ENCODE data around the gene BCL2. TPM values are rescaled to one million over a fixed set of nuclear protein-coding genes. Genes with fewer than 3 reads are reported as not detected.

The BCL2 gene
- polyA plus RNA-seq, 10 donors: 14.0 to 22.8 (median 17.6) TPM

DNA sequence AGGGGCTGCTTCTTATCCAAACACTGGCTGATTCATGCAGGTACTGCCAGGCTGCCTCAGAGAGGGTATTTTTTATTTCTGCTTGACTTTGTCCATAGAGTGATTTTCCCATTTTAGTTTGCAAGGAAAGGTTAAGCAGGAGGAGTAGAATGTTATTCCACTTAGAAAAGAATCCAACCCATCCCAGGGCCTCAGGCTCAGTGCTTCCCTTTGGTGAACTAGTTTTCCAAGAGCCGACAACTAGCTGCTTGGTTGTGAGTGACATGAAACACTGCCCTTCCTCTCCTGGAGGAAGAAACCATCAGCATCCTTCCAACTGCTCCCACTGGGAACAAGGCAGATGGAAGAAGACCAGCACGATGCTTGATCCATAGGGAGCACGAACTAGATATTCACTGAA, 58.5 kb downstream of the BCL2 start:
- DNase-seq: no peak

DNA sequence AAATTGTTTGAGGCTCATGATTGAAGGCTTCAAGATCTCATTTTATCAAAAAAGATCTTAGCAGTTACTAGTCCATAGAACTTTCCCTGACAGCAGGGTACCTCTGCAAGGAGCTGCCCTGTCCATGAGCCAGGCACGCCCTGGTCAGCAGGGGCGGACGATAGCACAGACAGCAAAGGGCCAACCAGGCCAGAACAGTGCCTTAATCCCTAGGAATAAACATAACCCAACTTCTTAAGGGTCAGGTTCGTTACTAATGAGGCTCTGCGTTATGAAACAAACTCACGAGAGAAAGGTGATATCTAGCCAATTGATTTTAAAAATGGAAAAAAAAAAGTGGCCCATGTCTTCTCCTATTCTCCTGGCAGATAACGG, 59.2 kb downstream of the BCL2 start:
- DNase-seq: no peak

DNA sequence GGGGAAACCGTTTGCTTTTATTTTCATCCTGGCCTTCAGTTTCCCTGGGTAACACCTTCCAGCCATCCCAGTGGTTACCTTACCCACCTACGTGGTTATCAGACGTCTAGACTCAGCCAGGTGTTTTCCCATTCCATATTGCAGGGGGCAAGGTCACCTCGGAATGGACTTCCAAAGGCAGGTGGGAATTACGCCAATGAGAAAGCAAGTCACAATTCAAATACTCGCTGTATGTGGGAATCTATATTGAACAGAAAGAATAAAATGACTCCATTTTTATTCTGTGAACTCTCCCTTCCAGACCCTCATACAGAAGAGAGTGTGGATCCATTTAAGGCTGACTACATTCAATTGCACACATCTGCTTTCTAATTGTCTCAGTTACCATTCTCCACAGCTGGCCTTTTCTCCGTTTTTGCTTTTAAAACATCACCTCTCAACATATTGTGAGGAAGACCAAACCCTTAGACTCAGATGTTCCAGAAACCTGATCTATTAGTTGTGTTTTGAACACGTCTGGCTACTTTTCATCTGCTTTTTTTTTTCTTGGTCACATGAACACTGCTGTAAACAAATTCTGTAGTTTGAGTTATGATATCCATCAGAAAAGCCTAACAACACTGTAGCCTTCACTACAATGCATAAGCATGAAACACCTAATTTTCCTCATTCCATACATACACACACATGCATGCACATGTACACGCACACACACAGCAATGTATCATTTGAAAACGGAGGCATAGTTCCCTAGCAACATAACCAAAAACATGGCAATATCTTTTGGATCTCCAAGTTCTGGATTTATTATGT, 59.8 kb downstream of the BCL2 start:
- DNase-seq: no peak

DNA sequence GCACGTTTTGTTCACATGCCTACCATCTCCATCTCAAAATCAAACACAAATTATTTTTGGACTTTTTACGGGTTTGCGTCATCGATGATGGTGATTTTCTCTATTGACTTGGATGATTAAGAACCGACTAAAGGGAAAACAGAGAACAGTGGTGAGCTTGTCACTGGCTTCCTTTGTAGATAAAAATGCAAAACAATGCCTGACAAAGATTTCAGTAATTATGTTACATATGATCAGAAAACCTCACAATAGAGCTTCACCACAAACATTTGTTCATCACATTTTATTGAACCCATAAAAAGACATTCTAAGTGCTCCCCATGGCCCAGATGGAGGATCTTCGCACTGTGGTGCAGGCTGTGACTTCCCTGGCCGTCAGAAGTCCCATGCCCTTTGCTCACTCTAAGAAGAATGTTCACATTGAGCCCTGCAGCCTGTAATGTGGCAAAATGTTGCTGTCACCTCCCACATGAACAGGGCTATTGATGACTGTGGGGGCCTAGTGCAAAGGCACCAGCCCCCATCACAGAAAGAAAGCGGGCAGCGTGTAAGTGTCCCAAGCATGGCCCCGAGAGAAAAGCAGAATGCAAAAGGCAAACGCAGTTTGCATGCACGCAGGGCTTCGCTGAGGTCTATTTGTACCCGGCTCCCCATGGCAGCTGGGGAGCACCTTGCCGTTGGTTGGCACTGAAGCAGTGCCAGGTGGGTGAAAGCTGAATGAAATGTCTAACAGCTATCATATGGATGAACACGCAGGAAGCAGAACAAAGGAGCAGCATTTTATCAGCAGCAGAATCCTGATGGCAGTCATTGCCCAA, 60.6 kb downstream of the BCL2 start:
- no peak for DNase-seq

DNA sequence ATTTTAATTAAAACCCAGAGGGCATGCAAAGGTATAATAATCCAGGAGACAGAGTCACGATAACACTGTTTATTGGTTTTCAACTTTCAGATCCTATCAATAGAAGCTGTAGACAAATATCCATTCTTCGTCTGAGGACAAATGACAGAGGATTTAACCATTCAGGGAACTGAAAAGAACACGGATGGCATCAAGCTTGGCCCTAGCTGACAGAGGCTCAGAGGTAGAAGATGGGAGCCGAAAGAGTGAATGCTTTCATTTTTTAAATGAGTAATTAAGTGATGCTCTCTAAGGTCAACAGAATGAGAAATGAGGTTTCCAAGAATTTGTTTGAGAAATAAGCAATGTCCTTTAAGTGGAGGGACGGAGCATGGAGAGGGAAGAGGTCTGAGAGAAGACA, 62.1 kb downstream of the BCL2 start:
- no peak for DNase-seq

DNA sequence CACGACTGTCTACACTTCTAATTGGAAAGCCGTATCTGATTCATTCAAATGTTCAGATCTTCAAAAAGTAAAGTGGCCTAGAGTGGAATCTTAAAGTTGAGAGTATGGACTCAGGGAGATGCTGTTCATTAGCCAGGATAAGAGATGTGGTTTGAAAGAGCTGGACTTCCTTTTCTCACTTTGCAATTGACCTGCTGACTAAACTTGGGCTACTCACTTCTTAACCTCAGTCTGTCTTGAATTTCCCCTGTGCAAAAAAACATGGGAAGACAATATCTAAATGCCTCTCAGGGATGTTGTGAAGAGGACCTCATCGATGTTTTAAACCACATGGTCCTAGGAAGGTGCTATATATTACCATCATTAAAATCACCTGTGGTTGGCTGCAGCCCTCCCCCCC, 64.1 kb downstream of the BCL2 start:
- no peak for DNase-seq

DNA sequence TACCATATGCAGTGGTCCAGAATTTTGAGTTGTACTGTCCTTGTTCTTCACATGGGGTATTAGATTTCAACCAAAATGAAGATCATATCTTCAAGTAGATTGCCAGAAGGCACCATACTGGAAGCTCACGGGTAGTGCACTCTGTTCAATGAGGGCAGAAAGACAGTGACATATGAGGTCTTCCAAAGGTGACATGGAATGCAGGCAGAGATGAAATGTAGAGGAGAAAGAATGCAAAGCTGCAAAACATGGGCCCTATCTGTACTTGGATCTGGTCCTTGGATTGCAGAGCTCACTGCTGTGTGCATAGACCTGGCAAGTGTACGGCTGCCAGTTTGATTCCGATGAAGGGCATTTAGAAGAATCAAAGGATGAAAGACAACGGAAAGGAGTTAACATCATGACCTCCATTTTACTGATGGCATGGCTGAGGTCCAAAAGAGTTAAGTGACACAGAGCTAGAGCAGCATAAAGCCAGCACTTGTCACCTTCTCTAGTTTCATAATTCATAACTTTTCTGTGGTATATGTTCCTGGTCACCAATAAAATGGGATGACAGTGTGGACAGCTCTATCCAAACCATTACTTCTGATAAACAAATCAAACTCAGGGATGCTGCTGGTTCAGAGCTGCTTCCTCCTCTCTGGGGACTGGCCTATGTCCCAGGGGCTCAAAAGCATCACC, 64.7 kb downstream of the BCL2 start:
- no peak for DNase-seq

DNA sequence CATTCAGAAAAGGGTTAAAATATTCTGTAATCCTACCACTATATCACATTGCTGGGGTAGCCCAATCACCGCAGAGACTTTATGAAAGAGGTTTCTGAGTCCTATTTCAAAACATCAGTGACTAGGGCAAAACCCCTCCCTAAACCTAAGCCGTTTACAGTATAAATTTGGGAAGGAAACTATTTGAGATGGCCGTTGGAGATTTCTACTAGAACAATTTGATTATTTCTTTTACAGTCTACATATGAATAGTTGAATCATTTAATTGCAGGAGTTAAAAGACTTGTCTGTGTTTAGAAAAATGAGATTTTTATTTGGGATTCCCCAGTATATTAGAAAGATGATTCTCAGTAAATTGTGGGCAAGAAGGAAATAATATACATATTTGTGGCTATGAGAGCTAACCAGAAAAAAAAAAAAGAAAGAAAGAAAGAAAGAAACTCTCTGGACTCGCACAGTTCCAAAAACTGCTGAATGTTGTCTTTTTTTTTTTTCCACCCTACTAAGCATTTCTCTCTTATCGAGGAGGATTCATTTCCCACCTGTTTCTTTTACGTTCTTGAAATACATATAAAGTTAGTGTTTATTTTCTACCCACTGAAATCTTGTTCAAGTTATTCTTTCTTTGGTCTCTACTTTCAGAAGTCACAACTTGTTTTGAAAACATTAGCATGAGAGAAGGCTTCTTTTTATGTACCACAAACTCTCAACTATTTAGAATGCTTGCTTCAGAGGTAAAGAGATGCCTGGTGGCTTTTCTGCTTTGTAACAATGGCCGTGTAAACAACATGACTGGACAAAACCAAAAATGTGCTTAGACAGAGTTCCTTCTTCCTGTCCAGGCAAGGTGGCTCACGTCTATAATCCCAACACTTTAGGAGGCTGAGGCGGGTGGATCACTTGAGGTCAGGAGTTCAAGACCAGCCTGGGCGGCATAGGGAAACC, 65.9 kb downstream of the BCL2 start:
- peak in 1 of 3 donors; percentile 65 for DNase-seq

DNA sequence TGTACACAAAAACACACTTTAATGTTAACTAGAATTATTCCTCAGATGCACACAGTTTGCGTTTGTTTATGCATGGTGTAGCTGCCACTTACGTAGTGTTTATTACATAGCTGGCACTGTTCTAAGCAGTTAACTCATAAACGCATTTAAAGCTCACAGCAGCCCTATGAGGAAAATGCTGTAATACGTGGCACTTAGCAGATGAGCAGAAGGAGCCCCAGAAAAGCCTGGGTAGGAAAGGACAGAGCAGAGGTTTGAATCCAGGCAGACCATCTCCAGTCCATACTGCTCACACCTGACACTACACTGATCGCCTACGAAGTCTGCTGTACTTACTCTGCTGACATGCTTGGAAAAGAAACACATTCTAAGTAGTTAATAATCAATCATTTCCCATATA, 66.6 kb downstream of the BCL2 start:
- no peak for DNase-seq

DNA sequence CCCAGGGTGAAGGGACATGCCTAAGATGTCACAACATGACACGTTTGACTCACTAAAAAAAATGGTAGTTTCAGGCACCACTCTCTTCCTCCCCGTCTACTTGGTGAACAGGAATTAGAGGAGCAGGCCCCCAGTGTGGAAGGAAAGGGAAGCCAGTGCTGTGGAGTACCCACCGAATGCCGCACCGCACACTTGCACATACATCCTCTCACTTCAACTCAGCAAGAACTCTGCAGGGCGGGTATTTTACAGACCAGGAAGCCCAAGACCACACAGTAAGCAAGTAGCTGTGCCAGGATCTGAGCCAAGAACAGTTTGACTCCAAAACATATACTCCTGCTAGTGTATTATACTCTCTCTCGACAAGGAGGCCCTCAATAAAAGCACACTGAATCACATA, 69.8 kb downstream of the BCL2 start:
- DNase-seq: peak in 2 of 3 donors; percentile 57 to 78

DNA sequence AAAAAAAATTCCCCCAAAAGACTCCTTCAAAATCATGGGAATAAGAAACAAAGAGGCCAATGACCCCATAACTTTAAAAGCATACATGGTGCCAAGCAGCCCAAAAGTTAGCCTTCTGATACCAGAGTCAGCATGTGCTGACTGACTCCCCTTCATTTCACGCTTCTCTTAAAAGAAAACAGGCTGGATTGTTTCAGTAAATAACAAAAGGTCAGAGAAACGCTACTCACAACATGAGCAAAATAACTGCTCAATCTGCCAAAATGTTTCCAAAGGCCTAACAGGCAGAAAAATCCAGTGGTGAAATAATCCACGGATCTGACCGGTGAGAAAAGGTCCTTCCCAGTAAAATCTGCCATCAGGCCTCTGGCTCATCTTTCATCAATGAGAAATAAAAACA, 71.6 kb downstream of the BCL2 start:
- DNase-seq: peak in 1 of 3 donors; percentile 46

DNA sequence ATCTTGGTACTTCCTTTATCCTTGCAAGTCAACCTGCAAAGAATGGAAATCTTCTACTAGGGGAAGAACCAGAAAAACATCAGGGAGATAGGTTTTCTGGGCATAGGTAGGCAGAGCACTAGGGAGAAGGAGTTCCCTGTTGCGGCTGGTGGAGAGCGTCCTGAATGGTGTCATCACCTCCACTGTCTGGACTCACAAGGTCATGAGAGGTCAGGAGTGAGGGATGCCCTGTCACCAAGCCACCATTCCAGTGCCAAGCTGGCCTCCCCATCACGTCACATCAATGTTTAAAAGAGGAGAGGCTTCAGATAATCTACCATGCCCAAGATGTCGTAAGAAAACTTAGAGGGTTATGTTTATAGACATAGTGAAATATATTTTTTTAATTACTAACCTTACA, 72.1 kb downstream of the BCL2 start:
- no peak for DNase-seq

DNA sequence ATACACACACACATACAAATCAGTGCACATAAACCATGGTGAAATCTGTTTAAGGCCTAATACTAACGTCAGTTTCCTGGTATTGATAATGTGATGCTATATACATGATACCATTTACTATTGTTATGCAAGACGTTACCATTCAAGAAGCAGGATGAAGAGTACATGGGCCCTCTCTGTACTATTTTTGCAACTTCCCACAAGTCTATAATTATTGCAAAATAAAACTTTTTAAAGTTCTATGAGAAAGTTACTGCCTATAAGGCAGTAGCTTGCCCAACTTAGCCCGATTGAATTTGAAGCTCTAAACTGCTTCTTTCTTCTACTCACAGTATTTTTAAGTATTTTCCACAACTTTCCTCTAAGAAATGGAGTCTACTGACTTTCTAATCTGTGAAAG, 74.0 kb downstream of the BCL2 start:
- DNase-seq: no peak

DNA sequence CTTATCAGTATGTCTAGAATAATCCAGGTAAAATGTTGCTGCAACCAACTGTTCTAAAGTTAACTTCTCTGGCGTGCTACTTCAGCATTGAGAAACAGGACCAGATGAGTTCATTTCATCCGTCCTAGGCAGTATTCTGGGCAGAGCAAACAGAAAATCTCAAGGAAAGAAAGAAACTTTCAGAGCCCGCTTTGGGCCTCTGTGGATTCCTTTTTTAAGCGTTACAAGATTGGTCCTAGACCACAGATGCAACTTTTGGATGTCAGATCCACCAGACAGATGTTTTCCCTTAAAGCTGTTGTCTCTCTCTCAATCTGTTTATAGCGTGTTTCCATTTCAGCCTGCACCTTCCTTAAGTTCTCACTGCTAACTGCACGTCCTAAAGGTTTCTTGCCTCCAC, 75.0 kb downstream of the BCL2 start:
- DNase-seq: peak; percentile 80 to 93 (median 83)

DNA sequence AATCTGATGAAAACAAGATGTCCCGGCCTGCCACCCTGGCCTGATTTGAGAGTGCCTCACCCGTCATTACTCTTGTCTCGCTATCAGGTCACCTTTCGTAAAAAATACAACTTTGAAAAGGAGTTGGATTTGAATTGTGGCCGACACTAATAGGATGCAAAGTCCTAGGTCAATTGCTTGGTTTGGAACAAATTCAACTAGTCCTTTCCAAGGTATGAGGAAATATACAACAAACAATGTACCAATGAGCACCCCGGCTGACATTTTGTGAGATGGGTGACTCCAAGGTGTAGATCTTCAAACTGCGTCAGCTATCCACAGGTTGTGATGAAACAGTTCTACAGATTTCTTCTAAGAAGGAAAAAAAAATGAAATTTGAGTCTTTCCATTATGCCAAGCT, 77.8 kb downstream of the BCL2 start:
- no peak for DNase-seq

DNA sequence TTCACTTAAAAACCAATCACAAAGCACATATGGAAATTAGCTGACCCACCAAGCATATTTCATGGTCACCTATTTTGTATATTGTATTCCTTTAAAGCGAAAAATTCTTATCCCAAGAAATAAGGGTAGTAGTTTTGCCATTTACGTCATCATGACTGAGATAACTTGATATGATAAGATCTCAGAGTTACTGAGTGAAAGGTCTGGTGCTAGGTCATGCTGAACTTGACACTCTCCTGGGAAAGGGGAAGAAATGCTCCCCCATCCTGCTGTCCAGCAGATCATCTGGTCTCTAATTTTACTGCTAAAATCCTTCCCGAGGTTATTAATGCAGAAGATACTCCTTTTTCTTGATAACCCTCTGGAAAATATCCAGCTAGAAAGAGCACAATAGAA, 78.3 kb downstream of the BCL2 start:
- no peak for DNase-seq

DNA sequence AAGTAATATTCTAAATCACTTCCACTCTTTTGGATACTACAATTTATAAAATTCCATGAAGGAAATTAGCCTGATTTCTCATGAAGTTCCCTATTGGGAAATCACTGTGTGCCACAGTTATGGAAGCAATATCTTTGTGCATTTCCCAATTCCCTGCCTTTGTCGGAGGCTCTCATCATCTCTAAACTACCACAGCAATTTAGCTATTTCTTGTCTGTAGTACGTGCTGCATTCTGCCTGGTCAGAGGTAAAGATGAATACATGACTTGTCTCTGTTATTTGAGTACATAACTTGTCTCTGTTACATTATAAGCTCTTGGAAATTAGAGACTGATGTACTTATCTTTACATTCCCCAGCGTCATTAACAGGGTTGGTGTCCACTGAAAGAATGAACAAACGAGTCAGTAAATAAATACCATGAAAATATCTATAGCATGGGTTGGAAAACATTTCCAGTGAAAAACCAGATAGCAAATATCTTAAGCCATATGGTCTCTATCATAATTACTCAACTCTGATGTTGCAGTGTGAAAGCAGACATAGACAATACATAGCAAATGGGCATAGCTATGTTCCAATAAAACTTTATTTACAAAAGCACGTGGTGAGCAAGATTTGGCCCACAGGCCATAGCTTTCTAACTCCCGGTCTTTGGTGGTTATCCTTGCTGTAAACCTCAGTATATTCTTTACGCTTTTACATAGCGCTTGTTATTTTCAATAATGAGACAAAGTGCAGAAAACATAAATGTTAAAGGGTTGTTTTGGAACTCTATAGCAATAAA, 78.8 kb downstream of the BCL2 start:
- no peak for DNase-seq

DNA sequence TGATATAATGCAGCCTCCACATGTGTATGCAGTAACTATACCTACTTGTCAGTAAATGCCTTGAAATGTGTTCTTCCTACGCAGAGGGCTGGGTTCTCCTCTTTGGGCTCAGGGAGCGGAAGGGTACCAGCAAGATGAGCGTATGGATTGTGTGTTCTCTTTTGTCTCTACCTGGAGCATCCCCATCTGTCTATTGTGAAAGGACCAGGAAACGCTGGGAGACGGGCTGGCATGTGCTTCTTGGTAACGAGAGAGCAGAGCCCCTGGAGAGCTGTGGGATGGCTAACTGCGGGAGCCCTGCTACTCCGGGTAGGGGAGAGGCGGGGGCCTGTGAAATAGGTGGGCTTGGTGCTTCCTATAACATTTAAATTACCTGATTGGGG, 80.9 kb downstream of the BCL2 start:
- no peak for DNase-seq

DNA sequence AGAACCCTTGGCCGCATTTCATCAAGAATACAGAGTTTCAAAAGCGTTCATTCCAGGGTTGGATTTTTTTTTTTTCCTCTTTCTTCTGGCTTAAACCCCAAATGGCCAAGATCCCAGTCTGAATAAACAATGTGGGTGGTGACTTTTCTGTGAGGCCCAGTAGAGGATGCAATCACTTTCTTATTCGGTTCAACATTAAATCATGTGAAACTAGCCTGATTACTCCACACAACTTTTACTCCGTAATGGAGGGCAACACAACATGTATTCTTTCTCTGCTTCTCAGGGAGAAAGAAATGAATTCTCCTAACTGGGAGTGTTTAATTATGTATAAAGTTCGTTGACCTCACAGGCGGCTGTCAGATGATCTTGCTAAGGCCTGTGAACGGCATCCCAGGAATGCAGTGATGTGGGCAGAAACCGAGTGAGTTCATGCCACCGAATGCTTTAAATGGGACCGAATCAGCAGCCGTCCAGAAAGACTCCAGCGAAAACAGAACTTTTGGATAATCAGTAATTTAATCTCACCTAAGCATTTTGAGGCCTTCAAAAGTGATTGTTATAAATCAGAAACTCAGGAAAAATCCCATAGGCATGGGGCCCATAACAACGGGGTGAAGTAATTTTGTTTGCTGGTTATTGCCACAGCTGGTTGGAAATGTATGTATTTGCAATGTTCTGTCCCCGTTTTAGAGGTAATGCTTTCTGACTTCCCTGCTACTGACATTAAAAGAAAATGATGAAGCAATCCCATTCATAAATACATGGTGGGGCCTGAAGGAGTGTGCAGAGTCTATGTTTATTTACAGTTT, 81.5 kb downstream of the BCL2 start:
- peak; percentile 87 to 95 (median 91) for DNase-seq
